Fibroblast of skin of scalp (primary cell): ENCODE data around the gene MYRF.

ENCODE experiments used
- DNase-seq: peaks from one replicate; pipeline ENCODE4 v3.0.0-alpha.2; 2013

The MYRF gene

GRCh38 chr11:61739413-61739812, 13.0 kb upstream of the MYRF start:
- DNase-seq: no peak

GRCh38 chr11:61739966-61740365, 12.5 kb upstream of the MYRF start:
- DNase-seq: no peak

GRCh38 chr11:61742391-61742790, 10.0 kb upstream of the MYRF start:
- no peak for DNase-seq

DNA sequence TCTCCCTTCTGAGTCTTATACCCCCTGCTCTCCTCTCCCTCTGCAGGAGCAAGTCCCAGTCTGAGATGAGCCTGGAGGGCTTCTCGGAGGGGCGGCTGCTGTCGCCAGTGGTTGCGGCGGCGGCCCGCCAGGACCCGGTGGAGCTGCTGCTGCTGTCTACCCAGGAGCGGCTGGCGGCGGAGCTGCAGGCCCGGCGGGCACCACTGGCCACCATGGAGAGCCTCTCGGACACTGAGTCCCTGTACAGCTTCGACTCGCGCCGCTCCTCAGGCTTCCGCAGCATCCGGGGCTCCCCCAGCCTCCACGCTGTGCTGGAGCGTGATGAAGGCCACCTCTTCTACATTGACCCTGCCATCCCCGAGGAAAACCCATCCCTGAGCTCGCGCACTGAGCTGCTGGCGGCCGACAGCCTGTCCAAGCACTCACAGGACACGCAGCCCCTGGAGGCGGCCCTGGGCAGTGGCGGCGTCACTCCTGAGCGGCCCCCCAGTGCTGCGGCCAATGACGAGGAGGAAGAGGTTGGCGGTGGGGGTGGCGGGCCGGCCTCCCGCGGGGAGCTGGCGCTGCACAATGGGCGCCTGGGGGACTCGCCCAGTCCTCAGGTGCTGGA, 8.8 kb upstream of the MYRF start:
- DNase-seq: no peak

DNA sequence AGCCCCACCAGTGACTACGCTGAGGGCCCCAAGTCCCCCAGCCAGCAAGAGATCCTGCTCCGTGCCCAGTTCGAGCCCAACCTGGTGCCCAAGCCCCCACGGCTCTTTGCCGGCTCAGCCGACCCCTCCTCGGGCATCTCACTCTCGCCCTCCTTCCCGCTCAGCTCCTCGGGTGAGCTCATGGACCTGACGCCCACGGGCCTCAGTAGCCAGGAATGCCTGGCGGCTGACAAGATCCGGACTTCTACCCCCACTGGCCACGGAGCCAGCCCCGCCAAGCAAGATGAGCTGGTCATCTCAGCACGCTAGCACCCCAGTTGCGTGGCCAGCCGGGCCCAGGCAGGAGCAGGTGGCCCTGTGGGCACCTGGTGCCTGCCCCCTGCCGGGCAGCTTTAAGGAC, 8.3 kb upstream of the MYRF start:
- DNase-seq: no peak

DNA sequence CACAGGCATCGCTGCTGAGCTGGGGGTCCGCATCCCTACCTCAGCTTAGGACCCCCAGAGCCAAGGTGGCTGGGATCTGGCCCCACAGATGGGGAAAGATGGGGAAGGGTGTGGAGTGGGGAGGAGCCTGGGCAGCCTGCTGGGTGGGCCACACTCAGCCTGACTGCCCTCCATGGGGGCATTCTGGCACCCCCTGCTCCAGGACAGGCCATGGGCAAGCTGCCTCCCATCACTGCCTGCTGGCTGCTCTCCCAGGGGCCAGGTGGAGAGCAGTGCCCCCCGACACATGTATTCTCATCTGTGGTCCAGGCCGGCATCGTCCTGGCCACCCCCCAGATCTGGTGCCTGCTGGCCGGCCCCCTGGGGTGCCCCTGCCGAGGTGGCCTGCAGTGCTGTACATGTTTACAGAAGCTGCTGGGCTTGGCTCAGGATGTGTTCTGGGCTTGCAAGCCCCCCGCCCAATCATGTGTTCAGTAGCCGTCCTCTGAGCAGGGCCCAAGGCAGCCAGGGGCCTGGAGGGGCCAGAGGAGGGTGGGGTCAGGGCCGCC, 7.8 kb upstream of the MYRF start:
- no peak for DNase-seq

DNA sequence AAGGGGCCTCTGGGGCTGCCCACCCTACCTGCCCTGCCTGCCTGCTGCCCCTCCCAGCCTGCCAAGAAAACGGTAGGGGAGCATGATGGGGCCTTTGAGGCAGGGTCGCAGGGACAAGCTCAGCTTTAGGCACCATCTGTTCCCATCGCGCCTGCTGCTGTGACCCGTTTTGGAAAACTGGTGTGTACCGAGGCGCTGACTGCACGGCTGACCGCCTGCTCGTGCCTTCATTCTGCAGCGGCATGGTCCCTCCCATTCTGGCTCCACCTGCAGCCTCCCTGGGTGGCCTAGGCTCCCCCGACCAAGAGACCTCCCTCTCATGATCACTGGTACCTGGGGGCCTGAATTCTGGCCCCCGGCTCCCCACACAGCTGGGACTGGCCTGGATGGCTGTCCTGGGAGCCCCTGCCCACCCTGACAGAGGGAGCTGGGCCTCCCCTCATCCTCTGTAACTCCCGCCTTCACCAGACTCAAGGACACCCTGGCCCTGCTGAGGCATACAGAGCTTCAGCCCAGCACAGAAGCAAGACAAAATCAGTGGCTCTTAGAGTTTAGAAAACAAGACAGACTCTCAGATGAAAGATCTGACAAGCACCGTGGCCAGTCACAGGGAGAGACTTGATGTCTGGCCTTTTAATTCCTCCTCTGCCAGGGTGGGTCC, 6.5 kb upstream of the MYRF start:
- DNase-seq: no peak

DNA sequence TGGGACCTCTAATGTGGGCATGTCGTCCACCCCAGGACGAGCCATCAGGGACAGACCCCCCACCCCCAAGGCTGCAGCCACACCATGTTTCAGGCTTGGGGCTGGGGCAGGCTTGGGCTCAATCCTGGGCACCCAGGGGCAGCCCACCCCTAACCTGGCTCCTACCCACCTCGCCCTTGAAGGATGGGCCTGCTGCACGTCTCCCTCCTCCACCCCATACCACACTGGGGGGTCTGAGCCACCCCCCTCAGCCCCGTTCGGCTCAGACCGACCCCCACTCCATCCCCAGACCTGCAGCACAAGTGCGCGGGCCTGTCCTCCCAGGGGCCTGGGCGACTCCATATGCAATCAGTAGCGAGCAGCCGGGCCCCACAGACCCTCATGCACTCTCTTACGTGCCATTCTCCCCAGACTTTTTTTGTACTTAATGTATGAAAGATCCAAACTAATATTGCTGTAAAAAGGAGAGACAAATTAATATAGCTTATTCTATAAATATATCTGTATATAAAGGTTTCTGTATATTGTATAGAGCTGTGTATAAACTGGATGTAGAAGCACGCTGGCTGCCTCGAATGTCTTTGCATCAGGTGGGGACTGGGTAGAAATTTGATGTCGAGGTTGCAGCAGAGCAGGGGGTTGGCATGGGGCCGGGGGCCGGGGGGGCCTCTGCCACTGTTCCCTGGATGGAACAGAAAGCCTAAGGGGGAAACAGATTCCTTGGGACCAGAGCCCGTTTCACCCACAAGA, 5.8 kb upstream of the MYRF start:
- no peak for DNase-seq

- peak; percentile 40 for DNase-seq
These were observed 5.1 kb upstream of the MYRF start for GRCh38 chr11:61747192-61747966.

GRCh38 chr11:61747967-61748285, 4.5 kb upstream of the MYRF start:
- no peak for DNase-seq

DNA sequence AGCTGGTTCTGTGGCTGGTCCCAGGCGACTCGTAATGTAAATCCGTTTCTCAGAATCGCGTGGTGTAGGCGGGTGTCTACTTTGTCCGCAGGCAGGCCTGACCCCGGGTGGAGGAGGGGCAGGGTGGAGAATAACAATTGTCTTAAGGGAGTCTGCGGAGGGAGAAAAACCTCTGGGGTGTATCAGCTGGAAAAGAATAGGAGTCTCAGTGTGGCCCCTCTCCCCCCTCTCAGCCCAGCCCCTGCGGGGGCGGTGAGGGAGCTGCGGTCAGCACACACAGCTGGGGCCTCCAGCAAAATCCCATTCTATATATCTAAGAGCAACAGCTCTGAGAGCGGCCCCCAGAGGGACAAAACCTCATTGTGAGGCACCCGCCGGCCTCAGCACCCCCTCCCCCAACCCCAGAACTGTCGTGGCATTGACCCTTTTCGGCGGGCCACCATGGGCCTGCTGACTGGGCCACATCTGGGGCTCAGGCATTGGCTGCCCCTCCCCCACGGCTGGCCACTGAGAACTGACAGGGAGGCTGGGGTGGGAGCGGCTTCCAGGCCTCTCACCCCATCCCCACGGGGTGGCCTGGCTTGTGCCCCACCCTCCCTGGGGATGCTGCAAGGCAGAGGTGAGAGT, 2.7 kb upstream of the MYRF start:
- DNase-seq: no peak

DNA sequence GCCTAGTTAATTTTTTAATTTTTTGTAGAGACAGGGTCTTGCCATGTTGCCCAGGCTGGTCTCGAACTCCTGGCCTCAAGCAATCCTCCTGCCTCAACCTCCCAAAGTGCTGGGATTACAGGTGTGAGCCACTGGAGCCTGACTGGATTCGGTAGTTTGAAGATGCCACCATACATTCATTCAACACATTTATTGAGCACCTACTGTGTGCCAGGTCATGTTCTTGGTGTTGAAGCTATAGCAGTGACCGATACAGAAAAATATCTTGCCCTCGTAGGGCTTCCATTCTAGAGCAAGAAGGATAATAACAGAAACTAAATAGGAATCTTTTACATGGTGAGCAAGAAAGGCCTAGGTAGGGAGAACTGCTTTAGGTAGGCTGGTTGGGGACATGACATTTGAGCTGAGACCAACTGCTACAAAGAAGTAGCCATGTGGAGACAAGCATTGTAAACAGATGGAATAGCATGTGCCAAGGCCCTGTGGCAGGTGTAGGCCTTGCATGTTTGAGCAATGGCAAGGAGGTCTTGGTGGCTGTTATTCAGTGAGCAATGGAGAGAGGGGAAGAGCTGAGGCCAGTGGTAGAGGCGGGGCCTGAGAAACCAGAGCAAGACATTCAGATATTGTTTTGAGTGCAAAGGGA, 1.7 kb upstream of the MYRF start:
- DNase-seq: no peak

- no peak for DNase-seq
These were observed 1.1 kb upstream of the MYRF start for GRCh38 chr11:61751384-61751783.

DNA sequence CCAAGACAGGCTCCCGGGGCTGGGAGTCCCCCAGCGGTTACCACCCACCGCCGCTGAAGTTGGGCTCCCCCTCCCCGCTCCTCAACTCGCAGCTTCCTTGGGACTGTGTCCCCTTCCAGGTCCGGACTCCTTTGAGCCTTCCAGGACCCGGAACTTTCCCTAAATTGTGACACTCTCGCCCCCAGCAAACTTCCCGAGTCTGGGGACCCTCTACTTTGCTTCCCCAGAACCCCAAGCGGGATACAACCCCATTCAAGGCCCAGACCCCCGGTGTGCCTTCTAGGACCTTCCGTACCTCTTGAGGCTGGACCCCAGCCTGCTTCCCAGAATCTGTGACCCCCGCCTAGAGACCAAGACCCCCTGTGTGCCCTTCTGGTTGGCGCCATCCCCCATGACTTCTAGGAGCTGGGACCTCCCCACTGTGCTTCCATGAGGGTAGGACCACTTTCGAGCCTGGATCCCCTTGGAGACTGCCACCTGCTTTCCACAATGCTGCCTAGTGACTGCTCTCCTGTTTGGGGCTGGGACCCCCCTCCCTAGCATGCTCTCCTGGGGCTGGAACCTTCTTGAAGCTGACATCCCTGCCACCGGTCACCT, 587 bp downstream of the MYRF start:
- DNase-seq: no peak

DNA sequence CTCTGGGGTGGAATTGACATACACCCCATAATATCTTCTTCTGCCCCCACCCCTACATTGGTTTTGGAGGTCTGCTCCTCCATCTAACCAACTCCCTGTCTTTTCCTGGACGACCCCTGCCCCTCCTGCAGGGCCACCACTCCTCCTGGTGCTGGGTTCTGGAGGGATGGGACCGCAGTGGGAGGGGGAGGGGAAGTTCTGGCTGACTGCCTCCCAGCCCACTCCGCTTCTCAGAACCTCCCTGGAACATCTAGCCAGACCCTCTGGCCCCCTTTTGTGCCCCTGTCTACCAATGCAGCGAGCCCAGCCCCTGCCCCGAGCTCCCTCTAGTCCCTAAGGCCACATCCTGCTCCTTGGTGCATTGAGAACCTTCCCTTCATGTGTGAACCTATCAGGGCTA, 1.2 kb downstream of the MYRF start:
- DNase-seq: no peak

- DNase-seq: peak; percentile 49
These were observed 2.4 kb downstream of the MYRF start for GRCh38 chr11:61754534-61755482.

GRCh38 chr11:61756147-61756451, 3.7 kb downstream of the MYRF start:
- DNase-seq: no peak

DNA sequence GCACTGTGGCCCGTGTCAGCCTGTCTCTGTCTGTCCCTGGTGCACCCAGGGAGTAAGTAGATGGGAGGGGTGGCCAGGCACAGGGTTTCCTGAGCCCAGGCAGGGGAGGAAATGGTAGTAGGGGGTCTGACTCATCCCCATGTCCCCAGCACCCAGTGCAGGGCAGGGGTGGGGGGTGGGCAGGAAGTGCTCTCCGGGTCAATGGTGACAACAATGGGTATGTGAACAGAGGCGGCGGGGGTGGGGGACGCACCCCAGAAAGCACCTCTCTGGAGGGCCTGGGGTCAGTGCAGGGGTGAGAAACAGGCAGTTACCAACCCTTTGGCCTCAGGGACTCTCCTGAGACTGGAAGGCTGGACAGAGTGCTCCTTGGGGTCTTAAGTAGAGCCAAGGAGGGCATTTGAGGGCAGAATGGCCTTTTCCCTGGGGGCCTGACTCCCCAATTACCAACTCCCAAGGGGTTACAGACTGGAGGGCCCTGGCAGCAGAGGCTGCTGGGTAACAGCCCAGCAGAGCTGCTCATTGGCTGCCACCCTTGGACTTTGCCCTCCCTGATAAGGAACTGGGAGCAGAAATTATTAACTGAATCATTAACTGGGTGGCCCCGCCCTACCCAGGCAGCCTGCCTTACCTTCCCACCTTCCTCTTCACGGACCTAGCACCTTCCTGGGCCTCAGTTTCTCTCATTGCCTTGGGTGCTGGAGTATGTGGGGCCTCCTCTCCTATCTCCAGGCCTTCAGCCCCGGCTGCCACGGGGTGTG, 4.2 kb downstream of the MYRF start:
- peak; percentile 78 for DNase-seq

DNA sequence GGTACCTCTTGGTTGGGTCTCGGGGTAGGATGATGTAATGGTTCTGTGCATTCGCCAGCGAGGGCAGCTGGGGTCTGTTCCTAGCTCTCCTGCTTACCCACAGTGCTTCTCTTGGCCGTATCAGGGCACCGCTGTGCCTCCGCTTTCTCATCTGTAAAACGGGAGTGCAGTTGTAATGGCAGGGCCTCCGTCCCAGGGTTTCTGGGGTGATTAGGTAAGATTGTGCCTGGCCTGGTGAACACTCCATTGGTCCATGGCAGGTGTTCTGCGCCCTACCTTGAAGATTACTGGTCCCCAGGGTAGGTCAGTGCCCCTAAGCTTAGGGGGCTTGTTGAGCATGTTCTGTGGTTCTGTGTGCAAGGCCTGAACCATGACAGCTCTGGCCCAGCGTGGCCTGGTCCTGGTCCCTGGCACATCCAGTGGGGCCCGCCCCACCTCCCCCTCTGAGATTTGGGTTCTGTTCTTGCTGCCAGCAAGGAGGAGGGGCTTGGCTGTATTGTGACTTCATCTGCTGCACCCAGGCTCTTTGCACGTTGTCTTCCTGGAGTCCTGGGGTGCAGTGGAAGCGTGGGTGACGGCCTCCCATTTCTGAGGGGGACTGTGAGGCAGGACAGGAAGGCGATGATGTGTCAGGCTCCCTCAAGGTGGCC, 4.9 kb downstream of the MYRF start:
- DNase-seq: no peak
